NOMO-1 treated with dmso at 0.1 percent for 144 hours (cell line): Measurements from ENCODE around the gene JAZF1.
A peak's percentile ranks its signal among the peaks of the same experiment; 100 is the strongest.

Experiments used
- DNase-seq: peaks from one replicate; lab custom pipeline; 2025; ENCODE audit not compliant: unreplicated experiment; lab: John Stamatoyannopoulos, UW

Gene JAZF1

DNA sequence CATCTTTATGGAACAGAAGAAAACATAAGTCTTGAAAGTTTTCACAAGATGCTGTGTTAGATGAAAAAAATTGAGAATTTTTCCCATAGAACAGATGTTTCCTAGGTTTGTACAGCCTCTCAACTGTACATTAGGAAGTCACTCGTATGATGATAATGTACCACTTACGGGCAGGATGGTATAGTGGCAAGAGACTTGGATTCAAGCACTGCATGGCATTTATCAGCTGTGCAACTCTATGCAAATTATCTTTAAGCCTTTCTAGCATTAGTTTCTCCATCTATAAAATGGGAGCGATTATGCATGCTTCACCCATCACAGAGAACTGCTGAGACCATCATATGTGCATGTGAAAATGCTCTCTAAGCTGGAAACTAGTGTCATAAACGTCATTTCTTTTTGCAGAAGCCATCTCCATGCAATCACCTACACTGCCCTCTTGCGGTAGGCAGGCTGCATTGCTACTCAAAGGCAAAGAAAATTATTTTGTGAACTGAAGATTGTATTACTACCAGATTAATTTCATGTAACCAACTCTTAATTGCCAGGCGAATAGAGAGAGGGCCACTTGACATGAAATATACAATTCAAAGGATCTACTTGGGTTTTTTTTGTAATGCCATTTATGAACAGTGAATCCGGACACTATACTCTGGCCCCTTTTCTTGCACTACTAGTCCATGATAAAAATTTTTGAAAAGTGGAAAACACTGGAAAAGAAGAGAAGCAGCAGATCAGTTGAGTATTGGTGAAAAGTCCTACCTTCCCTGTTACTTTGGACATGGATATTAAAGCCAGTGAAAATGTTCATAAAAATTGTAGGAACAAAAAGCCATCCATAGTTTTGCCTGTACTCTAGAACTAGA lies 102.3 kb downstream of the JAZF1 start:
- no peak for DNase-seq

DNA sequence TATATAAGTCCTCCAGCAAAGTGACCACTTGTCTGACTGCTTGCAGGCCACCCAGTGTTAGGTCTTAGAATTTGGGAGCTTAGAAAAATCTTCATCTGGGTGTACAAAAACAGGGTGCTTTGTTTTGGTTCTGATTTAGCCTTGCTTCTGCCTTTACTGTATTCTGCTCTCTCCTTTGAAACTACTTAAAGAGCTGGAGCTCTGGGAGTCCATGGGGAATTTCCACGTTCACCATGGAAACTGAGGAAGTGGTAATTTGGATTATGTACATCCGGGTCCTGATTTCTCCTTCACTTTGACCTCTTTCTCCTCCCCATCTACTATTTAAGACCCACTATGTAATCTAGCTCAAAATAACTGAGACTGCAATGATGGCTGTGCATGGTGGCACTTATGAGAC lies 103.0 kb downstream of the JAZF1 start:
- no peak for DNase-seq

GRCh38 chr7:28076423-28077200 lies 104.0 kb downstream of the JAZF1 start:
- DNase-seq, result no peak

GRCh38 chr7:28075674-28076358 lies 104.8 kb downstream of the JAZF1 start:
- no peak for DNase-seq

DNA sequence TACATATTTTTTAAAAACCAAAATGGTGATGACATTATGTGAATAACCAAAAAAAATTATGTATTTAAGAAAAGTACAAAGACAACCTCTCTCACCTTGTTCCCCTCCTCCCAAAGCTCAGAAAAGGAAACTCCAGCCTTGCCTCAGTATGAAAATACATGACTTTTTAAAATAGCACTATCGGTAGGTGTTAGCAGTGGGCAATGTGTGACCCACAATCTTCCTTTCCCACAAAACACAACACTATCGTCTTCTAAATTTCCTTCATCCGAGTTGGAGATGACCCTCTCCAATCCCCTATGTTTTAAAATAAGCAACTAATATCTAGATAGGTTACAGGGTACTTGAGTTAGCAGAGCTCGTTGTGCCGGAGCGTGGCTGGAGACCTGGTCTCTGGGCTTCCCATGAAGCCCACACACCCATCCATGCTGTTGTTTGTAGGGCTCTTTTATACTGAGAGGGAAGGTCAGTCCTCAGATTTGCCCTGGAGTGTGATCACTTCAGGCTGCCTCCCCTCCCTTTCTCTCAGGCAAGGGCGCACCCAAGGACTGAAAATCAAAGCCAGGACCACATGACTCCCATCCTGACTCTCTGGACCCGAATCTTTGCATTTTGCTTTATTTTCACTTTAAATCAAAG lies 107.6 kb downstream of the JAZF1 start:
- no peak for DNase-seq

DNA sequence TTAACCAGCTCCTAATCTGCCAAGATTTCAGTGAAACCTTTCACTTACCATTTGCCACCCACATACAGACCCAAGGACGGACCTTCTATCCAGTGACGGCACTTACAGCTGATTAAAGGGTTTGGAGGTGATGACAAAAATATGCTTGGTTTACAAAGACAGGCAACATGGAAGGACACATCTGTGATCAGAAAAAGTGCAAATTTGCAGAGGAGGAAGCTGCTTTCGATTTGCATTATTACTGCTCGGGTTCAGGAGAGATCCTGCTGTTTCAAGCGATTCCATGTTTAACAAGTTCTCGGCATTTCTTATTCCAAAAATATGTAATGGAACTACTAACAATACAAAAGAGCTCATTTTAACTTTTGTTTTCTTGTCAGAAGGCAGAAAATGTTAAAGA lies 109.0 kb downstream of the JAZF1 start:
- no peak for DNase-seq

DNA sequence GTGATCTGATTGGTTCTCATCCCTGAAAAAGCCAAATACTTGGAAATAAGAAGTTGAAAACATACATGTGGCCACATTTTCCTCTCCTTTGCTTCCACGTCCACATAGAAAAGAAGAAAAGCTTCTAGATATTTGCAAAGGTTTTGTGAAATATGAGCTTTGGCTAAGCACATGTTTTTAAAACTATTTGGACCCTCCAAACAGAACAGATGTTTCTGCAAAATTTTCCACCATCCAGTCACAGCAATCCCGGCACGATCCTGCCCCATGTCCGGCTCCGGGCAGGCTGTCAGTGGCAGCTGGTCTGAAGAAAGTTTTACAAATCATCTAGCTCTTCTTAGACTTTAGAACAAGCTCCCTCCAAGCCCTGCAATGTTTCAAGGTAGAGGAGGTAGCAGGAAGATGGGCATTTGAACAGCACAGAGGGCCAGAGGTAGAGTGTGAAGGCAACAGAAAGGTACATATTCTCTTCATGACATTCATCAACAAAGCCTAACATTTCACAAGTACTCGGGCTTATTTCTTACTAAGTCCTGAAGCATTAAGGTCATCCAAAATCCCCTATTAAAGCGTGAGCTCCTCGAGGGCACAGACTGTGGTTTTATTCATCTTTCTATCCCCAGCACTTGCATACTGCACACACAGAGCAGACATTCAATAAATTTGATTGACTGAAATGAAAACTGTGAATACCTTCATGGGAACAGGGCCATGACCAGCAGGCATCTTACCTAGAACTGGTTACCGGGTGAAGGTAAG lies 110.1 kb downstream of the JAZF1 start:
- no peak for DNase-seq

DNA sequence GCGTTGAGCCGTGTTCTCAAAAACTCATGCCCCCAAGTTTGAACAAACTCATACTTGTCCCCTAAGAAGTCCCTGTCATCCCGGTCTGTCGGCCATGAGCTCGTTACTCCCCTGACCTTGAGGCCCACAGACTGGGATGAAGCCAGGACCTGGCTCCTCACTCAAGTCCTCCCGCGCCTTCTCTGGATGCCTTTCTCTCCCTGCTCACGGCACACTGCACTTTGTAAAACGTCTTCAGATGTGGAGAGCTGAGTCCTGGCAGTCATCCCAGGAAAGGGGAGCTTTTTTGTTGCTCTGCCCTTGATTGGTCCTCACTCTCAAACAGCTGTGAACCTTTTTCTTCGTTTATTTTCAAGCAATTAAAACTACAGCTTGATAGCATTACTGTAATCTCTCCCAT lies 110.8 kb downstream of the JAZF1 start:
- DNase-seq, result no peak

DNA sequence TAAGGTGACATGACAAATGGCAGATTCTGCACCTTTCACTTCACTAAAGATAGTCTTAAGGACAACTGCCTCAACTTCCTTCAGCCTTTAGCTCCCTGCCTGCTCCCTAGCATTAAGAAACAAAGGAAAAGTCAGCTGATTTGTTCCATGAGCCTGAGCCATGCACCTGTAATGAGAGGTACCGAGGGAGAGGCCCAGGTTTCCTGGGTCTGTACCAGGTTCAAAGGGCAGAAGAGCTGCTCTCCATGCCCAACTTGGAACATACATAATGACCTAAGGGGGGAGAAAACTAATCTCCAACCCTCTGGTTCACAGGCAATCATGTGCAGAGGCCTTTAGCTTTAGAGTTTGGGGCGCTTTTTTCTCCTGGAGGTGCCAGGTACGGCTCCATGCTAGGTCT lies 111.2 kb downstream of the JAZF1 start:
- no peak for DNase-seq

GRCh38 chr7:28068811-28069216 lies 111.8 kb downstream of the JAZF1 start:
- no peak for DNase-seq

DNA sequence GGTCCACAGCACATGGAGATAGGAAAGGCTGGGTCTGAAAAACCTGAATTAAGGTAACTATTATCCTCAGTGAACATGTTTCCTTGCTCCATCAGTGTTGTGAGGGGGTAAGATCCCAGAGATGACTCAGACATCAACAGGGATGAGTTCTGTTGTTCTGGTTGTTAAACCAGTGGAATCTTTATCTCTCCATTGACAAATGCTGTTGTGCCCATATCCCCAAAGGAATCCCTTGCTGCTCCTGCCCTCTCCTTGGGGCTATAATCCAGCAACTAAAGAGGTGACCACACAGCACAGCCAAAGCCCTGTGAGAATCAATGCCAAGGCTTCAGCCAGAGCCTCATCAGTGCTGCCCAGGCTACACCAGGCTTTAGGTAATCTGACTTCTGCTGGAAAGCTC lies 113.4 kb downstream of the JAZF1 start:
- DNase-seq, result no peak

GRCh38 chr7:28065721-28066285 lies 114.8 kb downstream of the JAZF1 start:
- DNase-seq, result no peak

- DNase-seq, result no peak
Measured at GRCh38 chr7:28065308-28065707, 115.3 kb downstream of the JAZF1 start.

DNA sequence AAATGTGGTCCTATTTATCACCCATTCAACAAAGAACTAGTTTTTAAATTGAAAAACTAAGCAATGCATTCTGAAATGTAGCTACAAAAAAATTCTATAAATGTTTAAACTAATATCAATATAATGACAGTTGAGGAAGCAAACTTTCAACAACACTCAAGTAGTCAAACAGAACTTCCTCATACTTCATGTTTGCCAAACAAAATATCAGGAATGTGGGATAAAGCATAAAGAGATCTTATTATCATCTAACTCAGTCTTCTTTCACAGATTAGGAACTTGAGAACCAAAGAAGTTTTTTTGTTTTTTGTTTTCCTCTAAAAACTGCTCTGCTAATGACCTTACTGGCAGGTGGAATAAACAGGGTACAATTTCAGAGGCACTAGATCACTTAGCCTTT lies 116.2 kb downstream of the JAZF1 start:
- DNase-seq, result no peak

DNA sequence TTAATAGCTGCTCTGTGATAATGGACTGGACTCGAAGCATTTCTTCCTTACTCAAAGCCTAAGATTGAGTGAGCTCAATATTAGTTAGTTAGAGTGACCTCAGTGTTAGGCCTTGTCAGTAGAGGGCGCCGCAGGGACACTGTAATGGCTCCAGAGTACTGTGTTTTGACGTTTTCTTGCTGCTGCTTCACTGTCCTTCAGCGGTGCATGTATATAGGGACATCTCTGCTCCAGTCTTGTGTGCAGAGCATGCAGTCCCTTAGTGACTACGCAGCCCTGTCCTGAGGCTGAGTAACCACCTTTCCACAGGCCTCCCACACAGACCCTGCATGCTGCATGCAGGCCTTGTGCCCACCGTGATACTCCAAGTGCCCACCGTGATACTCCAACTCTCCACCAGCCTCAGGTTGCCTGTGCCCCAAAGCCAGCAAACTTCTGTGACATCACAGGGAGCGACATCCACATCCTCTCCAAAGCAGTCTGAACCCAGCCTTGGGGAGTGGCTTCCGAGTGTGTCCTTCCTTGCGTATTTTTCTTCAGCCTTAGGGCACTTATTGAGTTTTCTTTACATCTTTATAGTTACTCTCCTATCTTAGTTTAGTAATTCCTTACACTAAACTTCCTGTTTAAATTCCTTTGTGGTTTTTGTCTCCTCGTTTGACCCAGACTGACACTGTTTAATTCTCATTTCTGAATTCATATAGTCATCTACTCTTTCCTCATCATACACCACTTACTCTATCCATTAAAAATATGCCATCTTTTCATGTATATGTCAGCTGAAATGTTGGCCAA lies 118.2 kb downstream of the JAZF1 start:
- DNase-seq, result peak; percentile 41

- no peak for DNase-seq
Measured at GRCh38 chr7:28061824-28062196, 118.8 kb downstream of the JAZF1 start.

DNA sequence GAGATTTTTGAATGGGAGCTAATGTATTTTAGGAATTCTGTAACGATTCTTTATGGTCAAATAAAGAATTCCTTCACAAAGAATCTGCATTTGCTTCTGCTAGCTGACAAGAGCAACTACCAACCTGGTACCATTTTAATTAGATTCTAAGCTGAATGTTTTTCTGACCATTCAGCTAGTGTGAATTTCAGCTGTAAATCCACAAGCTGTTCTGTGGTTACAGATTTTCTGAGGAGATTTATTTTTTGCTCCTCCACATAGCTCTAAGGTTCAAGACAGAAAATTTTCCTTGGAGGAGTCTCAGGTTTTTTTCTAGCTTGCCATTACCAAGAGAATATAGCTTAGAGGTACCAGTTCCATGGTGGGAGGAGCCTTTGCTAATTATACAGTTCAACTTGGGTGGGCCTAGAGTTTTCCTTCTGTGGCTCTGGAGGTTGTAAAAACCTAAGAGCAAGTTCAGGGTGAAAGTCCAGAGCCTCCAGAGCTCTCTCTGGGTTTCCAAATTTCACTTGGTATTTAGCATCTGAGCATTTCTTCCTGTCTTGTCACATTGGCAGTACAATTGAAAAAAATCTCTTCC lies 120.1 kb downstream of the JAZF1 start:
- no peak for DNase-seq

DNA sequence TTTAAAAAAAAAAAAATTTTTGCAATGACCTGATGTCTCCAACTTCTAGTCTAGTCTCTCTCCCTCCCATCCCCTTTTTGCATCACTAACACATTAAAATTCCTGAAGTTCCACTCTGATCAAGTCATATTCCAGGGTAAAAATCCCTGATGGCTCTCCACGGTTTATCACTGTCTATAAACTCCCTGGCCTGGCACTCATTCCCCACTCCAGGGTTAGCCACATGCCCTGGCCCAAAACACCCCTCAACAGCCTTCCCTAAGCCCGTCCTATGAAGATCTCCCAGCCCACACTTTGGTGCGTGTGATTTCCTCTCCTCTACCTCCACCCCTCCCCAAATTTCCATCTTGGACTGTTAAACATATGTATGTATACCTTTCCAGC lies 125.4 kb downstream of the JAZF1 start:
- no peak for DNase-seq

DNA sequence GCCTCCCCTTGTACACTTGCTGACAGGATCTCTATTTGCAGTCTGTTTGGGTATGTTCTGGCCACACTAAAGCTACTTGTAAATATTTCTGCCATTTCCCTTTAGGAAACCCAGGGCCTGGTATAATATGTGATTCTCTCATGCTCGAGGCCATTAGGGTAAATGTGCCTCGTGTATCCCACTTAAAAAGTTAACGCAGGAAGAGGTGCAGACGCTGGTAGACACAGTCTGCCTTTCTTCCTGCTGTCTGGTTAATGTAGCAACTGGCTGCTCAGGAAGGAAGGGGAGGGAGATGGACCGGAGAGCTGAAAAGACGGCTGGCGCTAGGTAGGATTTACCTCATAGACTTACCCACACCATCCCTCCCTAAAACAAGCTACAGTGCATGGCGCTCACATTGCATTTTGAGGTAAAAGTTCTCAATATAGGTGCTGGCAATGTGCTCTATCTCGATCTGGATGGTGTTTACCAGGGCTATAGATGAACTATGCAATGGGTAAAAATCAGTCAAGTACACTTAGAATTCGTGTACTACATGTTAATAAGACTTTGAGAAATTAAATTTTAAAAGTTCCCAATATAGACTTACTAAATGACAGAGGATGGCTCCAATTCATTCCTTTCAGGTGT lies 125.9 kb downstream of the JAZF1 start:
- DNase-seq, result no peak
